SU-DHL-6 (cell line): ENCODE measurements around the gene TOMM7.

ENCODE experiments used
- EZH2phosphoT487 ChIP-seq: fragments of 200-600 bp; sonication (generic), shearing (Covaris generic); conservative IDR thresholded peaks from 2 replicates; pipeline ENCODE4 v1.6.1; 2018; ENCODE audit warnings: mild to moderate bottlenecking, antibody characterized with exemption, low read length, moderate library complexity, mixed read lengths
- TF ChIP-seq, protein P1 (sequence below): fragments of 200-600 bp; sonication (generic); IDR thresholded peaks from one replicate; pipeline ENCODE4 v1.5.1; 2017; ENCODE audit warnings: antibody characterized with exemption, mild to moderate bottlenecking, low read length, moderate library complexity; ENCODE audit not compliant: insufficient read depth, poor library complexity, severe bottlenecking

DNA sequence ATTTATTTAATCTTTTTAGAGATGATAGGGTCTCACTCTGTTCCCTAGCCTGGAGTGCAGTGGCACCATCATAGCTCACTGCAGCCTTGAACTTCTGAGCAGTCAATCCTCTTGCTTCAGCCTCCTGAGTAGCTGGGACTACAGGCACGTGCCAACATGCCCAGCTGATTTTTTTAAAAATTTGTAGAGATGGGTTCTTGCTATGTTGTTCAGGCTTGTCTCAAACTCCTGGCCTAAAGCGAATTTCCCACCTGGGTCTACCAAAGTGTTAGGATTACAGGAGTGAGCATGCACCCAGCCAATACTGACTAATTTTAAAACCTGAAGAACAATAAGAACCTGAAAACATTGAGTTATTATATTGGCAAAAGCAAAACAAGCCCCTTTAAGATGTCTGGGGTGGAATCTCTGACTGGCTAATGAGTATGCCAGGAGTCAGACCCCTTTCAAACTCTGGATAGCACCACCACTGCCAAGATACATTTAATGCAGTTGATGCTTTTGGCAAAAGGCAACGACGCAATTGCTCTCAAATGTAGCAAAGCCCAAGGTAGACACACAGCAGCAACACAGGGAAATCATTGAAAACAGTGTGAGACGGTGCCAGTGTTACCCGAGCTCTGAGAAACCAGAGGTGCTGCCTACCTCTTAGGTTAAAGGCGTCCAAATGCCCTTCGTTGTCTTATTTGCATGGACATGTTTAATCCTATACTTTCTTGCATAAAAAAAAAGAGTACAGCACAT, 40.7 kb upstream of the TOMM7 start:
- TF ChIP-seq, protein P1, sequence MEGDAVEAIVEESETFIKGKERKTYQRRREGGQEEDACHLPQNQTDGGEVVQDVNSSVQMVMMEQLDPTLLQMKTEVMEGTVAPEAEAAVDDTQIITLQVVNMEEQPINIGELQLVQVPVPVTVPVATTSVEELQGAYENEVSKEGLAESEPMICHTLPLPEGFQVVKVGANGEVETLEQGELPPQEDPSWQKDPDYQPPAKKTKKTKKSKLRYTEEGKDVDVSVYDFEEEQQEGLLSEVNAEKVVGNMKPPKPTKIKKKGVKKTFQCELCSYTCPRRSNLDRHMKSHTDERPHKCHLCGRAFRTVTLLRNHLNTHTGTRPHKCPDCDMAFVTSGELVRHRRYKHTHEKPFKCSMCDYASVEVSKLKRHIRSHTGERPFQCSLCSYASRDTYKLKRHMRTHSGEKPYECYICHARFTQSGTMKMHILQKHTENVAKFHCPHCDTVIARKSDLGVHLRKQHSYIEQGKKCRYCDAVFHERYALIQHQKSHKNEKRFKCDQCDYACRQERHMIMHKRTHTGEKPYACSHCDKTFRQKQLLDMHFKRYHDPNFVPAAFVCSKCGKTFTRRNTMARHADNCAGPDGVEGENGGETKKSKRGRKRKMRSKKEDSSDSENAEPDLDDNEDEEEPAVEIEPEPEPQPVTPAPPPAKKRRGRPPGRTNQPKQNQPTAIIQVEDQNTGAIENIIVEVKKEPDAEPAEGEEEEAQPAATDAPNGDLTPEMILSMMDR, result no peak
- no peak for TF ChIP-seq EZH2phosphoT487
